Thyroid gland (tissue), 4 donors: Measurements from ENCODE around the gene TNS4.

ENCODE experiments used
- POLR2A ChIP-seq, 2 donors: fragments of 450-650 bp; IDR thresholded peaks; one replicate each; pipeline ENCODE4 v1.6.1; 2017; ENCODE audit warnings: antibody characterized with exemption in 2 of 2, mild to moderate bottlenecking in 2 of 2, moderate library complexity in 1 of 2
- TF ChIP-seq, protein P1 (sequence below), 6 experiments: fragments of 200-600 bp in 3 of 6; fragments of 450-650 bp in 3 of 6; sonication (generic) in 3 of 6; IDR thresholded peaks; one replicate each; pipeline ENCODE4 v1.5.1; 2016 to 2019; ENCODE audit warnings: antibody characterized with exemption in 6 of 6, mild to moderate bottlenecking in 2 of 6, inconsistent platforms in 1 of 6, moderate library complexity in 1 of 6

DNA sequence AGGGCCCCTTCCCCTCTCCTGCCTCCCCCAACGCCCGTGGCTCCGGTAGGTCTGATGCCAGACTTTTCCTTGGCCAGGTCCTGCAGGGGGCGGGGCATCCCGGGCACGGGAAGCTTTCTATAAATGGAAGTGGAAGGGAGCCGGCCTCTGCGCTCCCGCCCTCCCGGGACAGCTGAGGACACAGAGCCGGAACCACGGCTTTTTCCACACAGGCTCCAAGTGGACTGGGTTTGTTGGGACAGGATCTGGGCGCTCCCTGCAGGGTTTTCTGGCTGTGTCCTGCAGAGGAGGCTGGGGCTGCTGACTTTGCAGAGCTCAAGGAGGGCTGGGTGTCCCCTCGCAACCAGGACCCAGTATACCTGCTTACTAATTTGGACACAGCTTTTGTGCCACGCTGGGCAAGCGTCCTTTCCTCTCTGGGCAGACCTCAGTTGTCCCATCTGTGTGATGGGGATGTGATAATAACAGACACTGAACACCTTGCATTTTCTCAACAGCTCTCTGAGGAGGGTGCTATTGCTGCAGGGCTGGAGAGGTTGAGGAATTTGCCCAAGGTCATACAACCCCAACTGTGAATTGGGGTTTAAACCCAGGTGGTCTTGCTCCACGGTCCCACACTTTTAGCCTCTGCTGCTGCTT lies 1.8 kb downstream of the TNS4 start:
- peak in 1 of 2 donors; percentile 93 for TF ChIP-seq POLR2A (IDR thresholded peaks at IDR 0.05)
- TF ChIP-seq, protein P1, sequence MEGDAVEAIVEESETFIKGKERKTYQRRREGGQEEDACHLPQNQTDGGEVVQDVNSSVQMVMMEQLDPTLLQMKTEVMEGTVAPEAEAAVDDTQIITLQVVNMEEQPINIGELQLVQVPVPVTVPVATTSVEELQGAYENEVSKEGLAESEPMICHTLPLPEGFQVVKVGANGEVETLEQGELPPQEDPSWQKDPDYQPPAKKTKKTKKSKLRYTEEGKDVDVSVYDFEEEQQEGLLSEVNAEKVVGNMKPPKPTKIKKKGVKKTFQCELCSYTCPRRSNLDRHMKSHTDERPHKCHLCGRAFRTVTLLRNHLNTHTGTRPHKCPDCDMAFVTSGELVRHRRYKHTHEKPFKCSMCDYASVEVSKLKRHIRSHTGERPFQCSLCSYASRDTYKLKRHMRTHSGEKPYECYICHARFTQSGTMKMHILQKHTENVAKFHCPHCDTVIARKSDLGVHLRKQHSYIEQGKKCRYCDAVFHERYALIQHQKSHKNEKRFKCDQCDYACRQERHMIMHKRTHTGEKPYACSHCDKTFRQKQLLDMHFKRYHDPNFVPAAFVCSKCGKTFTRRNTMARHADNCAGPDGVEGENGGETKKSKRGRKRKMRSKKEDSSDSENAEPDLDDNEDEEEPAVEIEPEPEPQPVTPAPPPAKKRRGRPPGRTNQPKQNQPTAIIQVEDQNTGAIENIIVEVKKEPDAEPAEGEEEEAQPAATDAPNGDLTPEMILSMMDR (IDR thresholded peaks at IDR 0.05): peak in 2 of 6 experiments; percentile 1 to 38
